NCI-H226 (cell line): ENCODE data around the gene RMDN2.
"Not testable (repeated sequence)": the region's sequence is repeated elsewhere in the genome, so short reads cannot be mapped to it uniquely, and the experiment has no call there.

Source experiments
- DNase-seq: peaks from one replicate; pipeline ENCODE4 v3.0.0-alpha.2; 2015

RMDN2 gene

GRCh38 chr2:38000485-38001222, 75.6 kb downstream of the RMDN2 start:
- no peak for DNase-seq

GRCh38 chr2:38010187-38010586, 85.1 kb downstream of the RMDN2 start:
- DNase-seq: not testable (repeated sequence)

- peak; percentile 43 for DNase-seq
These were observed 85.9 kb downstream of the RMDN2 start for GRCh38 chr2:38010995-38011394.

- DNase-seq: peak; percentile 84
These were observed 88.2 kb downstream of the RMDN2 start for GRCh38 chr2:38013158-38013752.

- peak; percentile 42 for DNase-seq
These were observed 91.1 kb downstream of the RMDN2 start for GRCh38 chr2:38016219-38016618.

GRCh38 chr2:38017836-38018235, 92.7 kb downstream of the RMDN2 start:
- no peak for DNase-seq

- not testable (repeated sequence) for DNase-seq
These were observed 95.4 kb downstream of the RMDN2 start for GRCh38 chr2:38020359-38021069.

GRCh38 chr2:38021589-38021988, 96.5 kb downstream of the RMDN2 start:
- no peak for DNase-seq

GRCh38 chr2:38026846-38027245, 101.8 kb downstream of the RMDN2 start:
- DNase-seq: no peak

GRCh38 chr2:38028829-38029228, 103.7 kb downstream of the RMDN2 start:
- no peak for DNase-seq

- no peak for DNase-seq
These were observed 104.4 kb downstream of the RMDN2 start for GRCh38 chr2:38029512-38029911.

- no peak for DNase-seq
These were observed 105.7 kb downstream of the RMDN2 start for GRCh38 chr2:38030635-38031355.

GRCh38 chr2:38032946-38033345, 107.9 kb downstream of the RMDN2 start:
- DNase-seq: no peak

GRCh38 chr2:38033646-38034045, 108.6 kb downstream of the RMDN2 start:
- no peak for DNase-seq

GRCh38 chr2:38035968-38036367, 110.9 kb downstream of the RMDN2 start:
- peak; percentile 30 for DNase-seq

- no peak for DNase-seq
These were observed 112.2 kb downstream of the RMDN2 start for GRCh38 chr2:38037325-38037724.

GRCh38 chr2:38037757-38038621, 112.9 kb downstream of the RMDN2 start:
- DNase-seq: no peak

- DNase-seq: no peak
These were observed 113.6 kb downstream of the RMDN2 start for GRCh38 chr2:38038682-38039081.

GRCh38 chr2:38039121-38039910, 114.2 kb downstream of the RMDN2 start:
- no peak for DNase-seq

GRCh38 chr2:38045811-38046210, 120.7 kb downstream of the RMDN2 start:
- DNase-seq: peak; percentile 32

- DNase-seq: peak; percentile 44
These were observed 131.1 kb downstream of the RMDN2 start for GRCh38 chr2:38056216-38056615.
